Lung (tissue), 12 donors: ENCODE data around the gene AZGP1. TPM values are rescaled to one million over a fixed set of nuclear protein-coding genes. Genes with fewer than 3 reads are reported as not detected.

ENCODE experiments used
- ATAC-seq: fragments of 200-7000 bp; cut with Tn5 transposase; one replicate; pipeline ENCODE4 v1.9.1; 2020; ENCODE audit warnings: moderate number of reproducible peaks; ENCODE audit not compliant: insufficient read depth, low FRiP score
- DNase-seq, 3 donors: peaks; one replicate each; pipeline ENCODE4 v3.0.0-alpha.2; 2013 to 2017
- H3K27ac ChIP-seq, 2 donors: one replicate each; pipeline ENCODE4 v1.5.1; 2013; ENCODE audit warnings: mild to moderate bottlenecking in 2 of 2, moderate library complexity in 2 of 2, control low read depth in 1 of 2, inconsistent platforms in 1 of 2, low read depth in 1 of 2, low read length in 1 of 2
- H3K27me3 ChIP-seq, 3 donors: one replicate each; pipeline ENCODE4 v1.5.1; 2013; ENCODE audit warnings: low read length in 2 of 3; ENCODE audit not compliant: control insufficient read depth in 3 of 3, insufficient read depth in 3 of 3
- H3K36me3 ChIP-seq, 4 donors: one replicate each; pipeline ENCODE4 v1.5.1; 2013; ENCODE audit warnings: low read length in 4 of 4, mild to moderate bottlenecking in 1 of 4, moderate library complexity in 1 of 4; ENCODE audit not compliant: control insufficient read depth in 4 of 4, insufficient read depth in 4 of 4
- H3K4me1 ChIP-seq, 5 donors: one replicate each; pipeline ENCODE4 v1.5.1; 2013; ENCODE audit warnings: low read length in 5 of 5, mild to moderate bottlenecking in 2 of 5, moderate library complexity in 1 of 5; ENCODE audit not compliant: control insufficient read depth in 5 of 5, insufficient read depth in 5 of 5
- H3K4me3 ChIP-seq: one replicate; pipeline ENCODE4 v1.5.1; 2013; ENCODE audit warnings: mild to moderate bottlenecking, control low read depth, moderate library complexity
- H3K9ac ChIP-seq, 2 donors: one replicate each; pipeline ENCODE4 v1.5.1; 2013; ENCODE audit warnings: low read length in 2 of 2, control low read depth in 1 of 2; ENCODE audit not compliant: insufficient read depth in 1 of 2
- H3K9me3 ChIP-seq, 4 donors: one replicate each; pipeline ENCODE4 v1.5.1; 2013; ENCODE audit warnings: low read length in 3 of 4, mild to moderate bottlenecking in 1 of 4, moderate library complexity in 1 of 4; ENCODE audit not compliant: control insufficient read depth in 4 of 4, insufficient read depth in 3 of 4
- CTCF ChIP-seq: IDR thresholded peaks from 2 replicates; pipeline ENCODE4 v1.5.1; 2012; ENCODE audit warnings: mild to moderate bottlenecking; ENCODE audit errors: control extremely low read depth, extremely low read depth
- WGBS, 2 donors: extraction: QIAGEN DNeasy Blood & Tissue Kit; methylation state at CpG; one replicate each; pipeline ENCODE4 v1.1.7; 2013; 5-methylcytosine and 5-hydroxymethylcytosine counted together
- polyA plus RNA-seq, 2 donors: library from polyadenylated mRNA; stranded (reverse); fragments of 200-250 nt; gene quantifications; one replicate each; pipeline ENCODE4 v1.2.1, GENCODE V29; 2013
- total RNA-seq, 2 donors: library from RNA; depleted of rRNA in 1 of 2; stranded (reverse); fragments of >200 nt in 1 of 2; gene quantifications; one replicate each; pipeline ENCODE4 v1.2.1, GENCODE V29; 2014 to 2021
- donor health status: control.
- donor health status: control.
- donor health status: Bipolar disorder and iron deficiency.
- donor health status: healthy.
- donor health status: DM: yes; HTN: yes; CAD: no.

Gene AZGP1
- total and polyA plus RNA-seq, 4 donors = 4.1 to 82.8 (median 28.5) TPM

DNA sequence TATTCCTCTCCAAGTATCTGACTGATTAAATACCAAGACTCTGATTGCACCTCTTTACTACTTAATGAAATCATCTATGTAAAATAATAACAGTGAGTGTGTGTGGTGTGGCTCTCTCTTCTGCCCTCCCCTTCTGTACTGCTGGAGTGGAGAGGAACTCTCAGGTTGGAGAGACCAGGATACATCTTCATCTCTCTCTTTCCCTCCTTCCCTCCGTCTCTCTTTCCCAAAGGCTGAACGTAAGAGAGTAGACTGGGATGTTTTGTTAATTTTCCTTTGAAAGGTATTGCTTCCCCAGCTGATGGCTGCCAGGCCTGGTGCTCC, 46.1 kb downstream of the AZGP1 start:
- Histone ChIP-seq H3K4me3 (no peak overlapping the region), H3K9ac (no peak overlapping the region), H3K27me3 (peaks cover 0 to 4% (median 0%) of the 10 kb centered on the region in 3 donors), H3K36me3 (no peaks in the 10 kb centered on the region), H3K9me3 (no peaks in the 10 kb centered on the region), H3K27ac (peak overlapping the region in 1 of 2 donors; percentile 24), H3K4me1 (peaks cover 0 to 7% (median 0%) of the 10 kb centered on the region in 5 donors)
- TF ChIP-seq CTCF = no peak
- DNase-seq (no peak), ATAC-seq (no peak)
- WGBS, 2 donors = 15 to 16% methylated on average over 2 of the region's 2 CpGs

GRCh38 chr7:99928994-99929729, 46.7 kb downstream of the AZGP1 start, which contains the start of gene GJC3:
Gene GJC3, minus strand, starts transcription at chr7:99929620. Its CDS starts 0 bp downstream, at chr7:99929620.
- Histone ChIP-seq H3K4me3 (no peak within 1 kb of the TSS), H3K9ac (no peak within 1 kb of the TSS), H3K27me3 (peaks cover 0 to 4% (median 0%) of the 10 kb centered on the region in 3 donors), H3K36me3 (no peaks in the 10 kb centered on the region), H3K4me1 (peaks cover 0 to 7% (median 0%) of the 10 kb centered on the region in 5 donors), H3K9me3 (no peaks in the 10 kb centered on the region), H3K27ac (peak within 1 kb of the TSS; percentile 24 to 32)
- DNase-seq (peak; percentile 44 to 63 (median 46)), ATAC-seq (peak; percentile 77)
- 18 to 21% methylated on average over 22 of the region's 22 CpGs for WGBS, 2 donors
- TF ChIP-seq CTCF = peak; percentile 33

GRCh38 chr7:99928188-99928587, 47.6 kb downstream of the AZGP1 start:
- no peak for DNase-seq
- Histone ChIP-seq H3K4me3 (no peak overlapping the region), H3K4me1 (peaks cover 0 to 7% (median 0%) of the 10 kb centered on the region in 5 donors), H3K27ac (no peak overlapping the region), H3K27me3 (peaks cover 0 to 4% (median 0%) of the 10 kb centered on the region in 3 donors), H3K36me3 (no peaks in the 10 kb centered on the region), H3K9ac (no peak overlapping the region), H3K9me3 (no peaks in the 10 kb centered on the region)
- ATAC-seq = no peak
- 87 to 96% methylated on average over 2 of the region's 2 CpGs for WGBS, 2 donors
- TF ChIP-seq CTCF = no peak
